SK-N-SH treated with all-trans-retinoic acid at 6 μM for 48 hours (cell line): ENCODE data around the gene USP6NL.

Experiments
- ATAC-seq: fragments of 200-7000 bp; cut with Tn5 transposase; 3 replicates; pipeline ENCODE4 v1.9.1; 2020; ENCODE audit warnings: mild to moderate bottlenecking, moderate library complexity
- ARNTL ChIP-seq: fragments of 450-650 bp; formaldehyde crosslinking; IDR thresholded peaks from 2 replicates; pipeline ENCODE4 v1.5.0; 2020; ENCODE audit warnings: low read depth, mild to moderate bottlenecking, moderate library complexity, borderline replicate concordance
- BACH2 ChIP-seq: fragments of 250-450 bp; sonication (Bioruptor Pico); IDR thresholded peaks from 2 replicates; pipeline ENCODE4 v1.9.0; 2021; ENCODE audit warnings: mild to moderate bottlenecking, borderline replicate concordance
- CSDC2 ChIP-seq: fragments of 250-450 bp; sonication (Bioruptor Pico); IDR thresholded peaks from 2 replicates; pipeline ENCODE4 v1.5.0; 2020; ENCODE audit warnings: mild to moderate bottlenecking, moderate library complexity
- GLIS3 ChIP-seq: fragments of 250-450 bp; sonication (Bioruptor Pico); IDR thresholded peaks from 2 replicates; pipeline ENCODE4 v1.5.0; 2020; ENCODE audit warnings: mild to moderate bottlenecking, moderate library complexity
- ISL1 ChIP-seq: fragments of 250-450 bp; sonication (Bioruptor Pico); IDR thresholded peaks from 2 replicates; pipeline ENCODE4 v2.1.2; 2022; ENCODE audit warnings: mild to moderate bottlenecking, moderate library complexity
- OSR1 ChIP-seq: fragments of 250-450 bp; sonication (Bioruptor Pico); IDR thresholded peaks from 2 replicates; pipeline ENCODE4 v1.8.0; 2022; ENCODE audit warnings: moderate library complexity, mild to moderate bottlenecking, inconsistent platforms
- PATZ1 ChIP-seq: fragments of 250-450 bp; sonication (Bioruptor Pico); IDR thresholded peaks from 2 replicates; pipeline ENCODE4 v1.8.0; 2020; ENCODE audit warnings: mild to moderate bottlenecking, moderate library complexity, borderline replicate concordance
- PPARA ChIP-seq: fragments of 250-450 bp; sonication (Bioruptor Pico); IDR thresholded peaks from 2 replicates; pipeline ENCODE4 v1.5.0; 2020; ENCODE audit warnings: mild to moderate bottlenecking, borderline replicate concordance
- RARB ChIP-seq: fragments of 250-450 bp; sonication (Bioruptor Pico); IDR thresholded peaks from 2 replicates; pipeline ENCODE4 v1.8.0; 2021; ENCODE audit warnings: mild to moderate bottlenecking, moderate library complexity
- SNAI2 ChIP-seq: fragments of 250-450 bp; sonication (Bioruptor Pico); IDR thresholded peaks from 2 replicates; pipeline ENCODE4 v1.5.0; 2020; ENCODE audit warnings: mild to moderate bottlenecking, moderate library complexity
- TCF4 ChIP-seq: fragments of 250-450 bp; sonication (Bioruptor Pico); IDR thresholded peaks from 2 replicates; pipeline ENCODE4 v1.8.0; 2021; ENCODE audit warnings: mild to moderate bottlenecking, moderate library complexity, borderline replicate concordance
- TOX ChIP-seq: fragments of 250-450 bp; sonication (Bioruptor Pico); IDR thresholded peaks from 2 replicates; pipeline ENCODE4 v1.8.0; 2021; ENCODE audit warnings: mild to moderate bottlenecking, moderate library complexity, borderline replicate concordance
- ZC3H10 ChIP-seq: fragments of 250-450 bp; sonication (Bioruptor Pico); IDR thresholded peaks from 2 replicates; pipeline ENCODE4 v1.5.1; 2021; ENCODE audit warnings: mild to moderate bottlenecking, moderate library complexity
- ZFP30 ChIP-seq: fragments of 450-650 bp; formaldehyde crosslinking; IDR thresholded peaks from 2 replicates; pipeline ENCODE4 v1.5.0; 2022; ENCODE audit warnings: mild to moderate bottlenecking, moderate library complexity
- ZNF565 ChIP-seq: fragments of 450-650 bp; formaldehyde crosslinking; conservative IDR thresholded peaks from 2 replicates; pipeline ENCODE4 v1.5.0; 2020; ENCODE audit warnings: low read depth, mild to moderate bottlenecking, moderate library complexity
- ZNF70 ChIP-seq: fragments of 450-650 bp; formaldehyde crosslinking; IDR thresholded peaks from 2 replicates; pipeline ENCODE4 v1.5.0; 2020; ENCODE audit warnings: mild to moderate bottlenecking, moderate library complexity
- ZNF8 ChIP-seq: fragments of 450-650 bp; formaldehyde crosslinking; IDR thresholded peaks from 2 replicates; pipeline ENCODE4 v1.5.0; 2020; ENCODE audit warnings: mild to moderate bottlenecking, moderate library complexity
- TF ChIP-seq, protein P1 (sequence below): fragments of 250-450 bp; sonication (Bioruptor Pico); IDR thresholded peaks from 2 replicates; pipeline ENCODE4 v1.8.0; 2021; ENCODE audit warnings: low read depth, mild to moderate bottlenecking, moderate library complexity, borderline replicate concordance
- TF ChIP-seq, protein P2 (sequence below): fragments of 250-450 bp; sonication (Bioruptor Pico); IDR thresholded peaks from 2 replicates; pipeline ENCODE4 v1.5.1; 2021; ENCODE audit warnings: mild to moderate bottlenecking, moderate library complexity
- TF ChIP-seq, protein P3 (sequence below): fragments of 250-450 bp; sonication (Bioruptor Pico); IDR thresholded peaks from 2 replicates; pipeline ENCODE4 v1.5.0; 2020; ENCODE audit warnings: mild to moderate bottlenecking, moderate library complexity
- TF ChIP-seq, protein P4 (sequence below): fragments of 250-450 bp; sonication (Bioruptor Pico); IDR thresholded peaks from 2 replicates; pipeline ENCODE4 v1.5.1; 2020; ENCODE audit warnings: low read depth, mild to moderate bottlenecking, moderate library complexity

USP6NL gene

DNA sequence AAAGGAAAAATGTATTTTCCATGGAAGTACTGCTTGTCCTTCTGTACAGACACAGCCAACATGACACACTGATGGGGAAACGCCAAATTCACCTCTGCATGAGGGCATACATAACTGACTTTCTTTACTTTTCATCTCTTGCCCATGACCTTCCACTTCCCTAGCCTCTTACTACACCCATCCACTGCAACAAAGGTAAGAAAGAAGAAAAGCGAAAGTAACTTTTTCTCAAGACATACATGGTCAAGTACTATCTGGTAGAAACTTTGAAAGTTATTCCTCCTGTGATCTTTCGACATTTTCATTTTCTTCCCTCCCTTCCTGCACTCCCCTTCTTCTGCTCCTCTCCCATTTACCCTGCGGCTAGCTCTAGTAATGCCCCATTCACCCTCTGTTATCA is 130.8 kb downstream of the USP6NL start:
- ATAC-seq = no peak
- TF ChIP-seq ZNF565 (CRISPR knock-in tag) (no peak), ZNF8 (CRISPR knock-in tag) (no peak), PATZ1 (no peak), SNAI2 (CRISPR knock-in tag) (no peak), CSDC2 (no peak), PPARA (CRISPR knock-in tag) (no peak), TCF4 (CRISPR knock-in tag) (no peak), TOX (CRISPR knock-in tag) (no peak)
- TF ChIP-seq, protein P1, sequence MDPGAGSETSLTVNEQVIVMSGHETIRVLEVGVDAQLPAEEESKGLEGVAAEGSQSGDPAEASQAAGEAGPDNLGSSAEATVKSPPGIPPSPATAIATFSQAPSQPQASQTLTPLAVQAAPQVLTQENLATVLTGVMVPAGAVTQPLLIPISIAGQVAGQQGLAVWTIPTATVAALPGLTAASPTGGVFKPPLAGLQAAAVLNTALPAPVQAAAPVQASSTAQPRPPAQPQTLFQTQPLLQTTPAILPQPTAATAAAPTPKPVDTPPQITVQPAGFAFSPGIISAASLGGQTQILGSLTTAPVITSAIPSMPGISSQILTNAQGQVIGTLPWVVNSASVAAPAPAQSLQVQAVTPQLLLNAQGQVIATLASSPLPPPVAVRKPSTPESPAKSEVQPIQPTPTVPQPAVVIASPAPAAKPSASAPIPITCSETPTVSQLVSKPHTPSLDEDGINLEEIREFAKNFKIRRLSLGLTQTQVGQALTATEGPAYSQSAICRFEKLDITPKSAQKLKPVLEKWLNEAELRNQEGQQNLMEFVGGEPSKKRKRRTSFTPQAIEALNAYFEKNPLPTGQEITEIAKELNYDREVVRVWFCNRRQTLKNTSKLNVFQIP (CRISPR knock-in tag) = no peak

DNA sequence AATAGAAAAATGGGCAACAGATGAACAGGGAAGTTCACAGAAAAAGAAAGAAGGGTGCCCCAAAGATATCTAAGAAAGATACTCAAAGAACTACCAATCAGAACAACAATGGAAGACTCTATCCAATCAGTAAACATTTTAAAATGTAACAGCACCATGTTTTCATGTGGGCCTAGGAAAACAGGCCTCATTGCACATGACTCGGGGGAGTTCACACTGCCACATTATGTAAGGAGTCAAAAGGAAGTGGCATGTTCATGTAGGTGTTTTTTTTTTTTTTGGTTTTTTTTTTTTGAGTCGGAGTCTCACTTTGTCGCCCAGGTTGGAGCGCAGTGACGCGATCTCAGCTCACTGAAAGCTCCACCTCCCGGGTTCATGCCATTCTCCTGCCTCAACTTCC is 132.2 kb downstream of the USP6NL start:
- ATAC-seq = no peak
- no peak for TF ChIP-seq TCF4 (CRISPR knock-in tag)
- no peak for TF ChIP-seq TOX (CRISPR knock-in tag)
- no peak for TF ChIP-seq OSR1 (CRISPR knock-in tag)
- TF ChIP-seq, protein P2, sequence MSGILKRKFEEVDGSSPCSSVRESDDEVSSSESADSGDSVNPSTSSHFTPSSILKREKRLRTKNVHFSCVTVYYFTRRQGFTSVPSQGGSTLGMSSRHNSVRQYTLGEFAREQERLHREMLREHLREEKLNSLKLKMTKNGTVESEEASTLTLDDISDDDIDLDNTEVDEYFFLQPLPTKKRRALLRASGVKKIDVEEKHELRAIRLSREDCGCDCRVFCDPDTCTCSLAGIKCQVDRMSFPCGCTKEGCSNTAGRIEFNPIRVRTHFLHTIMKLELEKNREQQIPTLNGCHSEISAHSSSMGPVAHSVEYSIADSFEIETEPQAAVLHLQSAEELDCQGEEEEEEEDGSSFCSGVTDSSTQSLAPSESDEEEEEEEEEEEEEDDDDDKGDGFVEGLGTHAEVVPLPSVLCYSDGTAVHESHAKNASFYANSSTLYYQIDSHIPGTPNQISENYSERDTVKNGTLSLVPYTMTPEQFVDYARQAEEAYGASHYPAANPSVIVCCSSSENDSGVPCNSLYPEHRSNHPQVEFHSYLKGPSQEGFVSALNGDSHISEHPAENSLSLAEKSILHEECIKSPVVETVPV (CRISPR knock-in tag) = no peak
- no peak for TF ChIP-seq ZNF8 (CRISPR knock-in tag)
- TF ChIP-seq, protein P3, sequence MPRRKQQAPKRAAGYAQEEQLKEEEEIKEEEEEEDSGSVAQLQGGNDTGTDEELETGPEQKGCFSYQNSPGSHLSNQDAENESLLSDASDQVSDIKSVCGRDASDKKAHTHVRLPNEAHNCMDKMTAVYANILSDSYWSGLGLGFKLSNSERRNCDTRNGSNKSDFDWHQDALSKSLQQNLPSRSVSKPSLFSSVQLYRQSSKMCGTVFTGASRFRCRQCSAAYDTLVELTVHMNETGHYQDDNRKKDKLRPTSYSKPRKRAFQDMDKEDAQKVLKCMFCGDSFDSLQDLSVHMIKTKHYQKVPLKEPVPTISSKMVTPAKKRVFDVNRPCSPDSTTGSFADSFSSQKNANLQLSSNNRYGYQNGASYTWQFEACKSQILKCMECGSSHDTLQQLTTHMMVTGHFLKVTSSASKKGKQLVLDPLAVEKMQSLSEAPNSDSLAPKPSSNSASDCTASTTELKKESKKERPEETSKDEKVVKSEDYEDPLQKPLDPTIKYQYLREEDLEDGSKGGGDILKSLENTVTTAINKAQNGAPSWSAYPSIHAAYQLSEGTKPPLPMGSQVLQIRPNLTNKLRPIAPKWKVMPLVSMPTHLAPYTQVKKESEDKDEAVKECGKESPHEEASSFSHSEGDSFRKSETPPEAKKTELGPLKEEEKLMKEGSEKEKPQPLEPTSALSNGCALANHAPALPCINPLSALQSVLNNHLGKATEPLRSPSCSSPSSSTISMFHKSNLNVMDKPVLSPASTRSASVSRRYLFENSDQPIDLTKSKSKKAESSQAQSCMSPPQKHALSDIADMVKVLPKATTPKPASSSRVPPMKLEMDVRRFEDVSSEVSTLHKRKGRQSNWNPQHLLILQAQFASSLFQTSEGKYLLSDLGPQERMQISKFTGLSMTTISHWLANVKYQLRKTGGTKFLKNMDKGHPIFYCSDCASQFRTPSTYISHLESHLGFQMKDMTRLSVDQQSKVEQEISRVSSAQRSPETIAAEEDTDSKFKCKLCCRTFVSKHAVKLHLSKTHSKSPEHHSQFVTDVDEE (CRISPR knock-in tag) = no peak
- no peak for TF ChIP-seq ZC3H10 (CRISPR knock-in tag)
- TF ChIP-seq SNAI2 (CRISPR knock-in tag) = no peak
- no peak for TF ChIP-seq GLIS3
- TF ChIP-seq ISL1 (CRISPR knock-in tag) = no peak
- TF ChIP-seq ZFP30 (CRISPR knock-in tag) = no peak
- TF ChIP-seq, all 23 proteins: peak for 0

- no peak for TF ChIP-seq ZNF8 (CRISPR knock-in tag)
- TF ChIP-seq GLIS3 = no peak
- TF ChIP-seq OSR1 (CRISPR knock-in tag) = no peak
- TF ChIP-seq ZNF70 (CRISPR knock-in tag) = no peak
- TF ChIP-seq RARB (CRISPR knock-in tag) = no peak
- no peak for TF ChIP-seq SNAI2 (CRISPR knock-in tag)
- TF ChIP-seq ZC3H10 (CRISPR knock-in tag) = no peak
- TF ChIP-seq ISL1 (CRISPR knock-in tag) = no peak
- ATAC-seq = no peak
These were observed 132.6 kb downstream of the USP6NL start for GRCh38 chr10:11478807-11479206.

DNA sequence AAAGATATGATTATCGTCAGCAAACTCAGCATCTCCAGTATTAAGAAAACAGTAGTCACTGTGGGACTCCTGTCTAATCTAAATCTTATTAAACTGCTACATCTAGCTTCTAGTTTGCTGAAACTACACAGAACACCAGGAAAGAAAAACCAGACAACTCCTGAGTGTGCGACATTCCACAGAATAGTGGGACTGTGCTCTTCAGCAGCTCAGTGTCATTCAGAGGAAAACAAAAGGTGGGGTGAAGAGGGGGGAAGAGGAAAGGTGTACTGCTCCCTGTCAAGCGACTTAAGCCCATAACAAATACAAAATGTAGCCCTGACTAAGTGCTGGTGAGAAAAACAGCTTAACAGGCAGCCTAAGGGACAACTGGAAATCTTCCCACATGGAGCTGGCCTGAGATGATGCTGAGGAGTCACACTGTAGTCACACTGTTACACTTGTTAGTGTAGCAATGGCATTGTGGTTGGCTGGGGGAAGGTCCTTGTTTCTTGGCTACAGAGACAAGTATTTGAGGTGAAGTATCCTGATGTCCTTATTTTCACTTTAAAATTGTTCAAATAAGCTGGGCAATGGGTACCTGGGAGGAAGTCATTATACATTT is 135.5 kb downstream of the USP6NL start:
- ATAC-seq = no peak
- TF ChIP-seq, protein P2 (CRISPR knock-in tag) = no peak
- TF ChIP-seq BACH2 (CRISPR knock-in tag) = no peak
- no peak for TF ChIP-seq TOX (CRISPR knock-in tag)
- peak; percentile 17; the same call in 1 of the 2 replicates for TF ChIP-seq TCF4 (CRISPR knock-in tag)
- TF ChIP-seq ARNTL (CRISPR knock-in tag) = no peak
- TF ChIP-seq, protein P4, sequence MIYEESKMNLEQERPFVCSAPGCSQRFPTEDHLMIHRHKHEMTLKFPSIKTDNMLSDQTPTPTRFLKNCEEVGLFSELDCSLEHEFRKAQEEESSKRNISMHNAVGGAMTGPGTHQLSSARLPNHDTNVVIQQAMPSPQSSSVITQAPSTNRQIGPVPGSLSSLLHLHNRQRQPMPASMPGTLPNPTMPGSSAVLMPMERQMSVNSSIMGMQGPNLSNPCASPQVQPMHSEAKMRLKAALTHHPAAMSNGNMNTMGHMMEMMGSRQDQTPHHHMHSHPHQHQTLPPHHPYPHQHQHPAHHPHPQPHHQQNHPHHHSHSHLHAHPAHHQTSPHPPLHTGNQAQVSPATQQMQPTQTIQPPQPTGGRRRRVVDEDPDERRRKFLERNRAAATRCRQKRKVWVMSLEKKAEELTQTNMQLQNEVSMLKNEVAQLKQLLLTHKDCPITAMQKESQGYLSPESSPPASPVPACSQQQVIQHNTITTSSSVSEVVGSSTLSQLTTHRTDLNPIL = no peak
